ENCODE data around the gene SLC8A1. TPM values are rescaled to one million over a fixed set of nuclear protein-coding genes. Genes with fewer than 3 reads are reported as not detected.
A peak's percentile ranks its signal among the peaks of the same experiment; 100 is the strongest.

Gene SLC8A1
- total RNA-seq, 1 donor, result 82.9 TPM

GRCh38 chr2:40113272-40113968 is 338.5 kb downstream of the SLC8A1 start:
- Histone ChIP-seq H3K9me3 (ENCODE audit: low read depth, low read length) (no peaks in the 10 kb centered on the region), H3K4me2 (ENCODE audit: insufficient read depth, low read length) (no peak overlapping the region)
- no peak for TF ChIP-seq CTCF (IDR thresholded peaks at IDR 0.05; ENCODE audit: extremely low read depth, low read depth, low read length)

GRCh38 chr2:40109381-40109780 is 342.5 kb downstream of the SLC8A1 start:
- DNase-seq (ENCODE audit: insufficient read length, low spot score, missing footprints), result no peak
- H4K20me1 ChIP-seq (ENCODE audit: insufficient read depth, low read length), result no peaks in the 10 kb centered on the region
- no peaks in the 10 kb centered on the region for H3K9me3 ChIP-seq (ENCODE audit: low read depth, low read length)
- H3K36me3 ChIP-seq (ENCODE audit: insufficient read depth, low read length), result no peaks in the 10 kb centered on the region
- no peak overlapping the region for H3K4me3 ChIP-seq (ENCODE audit: insufficient read depth, low read length)
- TF ChIP-seq CTCF (IDR thresholded peaks at IDR 0.05; ENCODE audit: extremely low read depth, low read depth, low read length), result no peak
- no peaks in the 10 kb centered on the region for H3K79me2 ChIP-seq (ENCODE audit: insufficient read depth, low read length)
- H3K4me1 ChIP-seq (ENCODE audit: insufficient read depth, low read length), result peaks cover 28% of the 10 kb centered on the region
- no peak overlapping the region for H3K4me2 ChIP-seq (ENCODE audit: insufficient read depth, low read length)
- no peak overlapping the region for H2AFZ ChIP-seq (ENCODE audit: low read length)
- no peak overlapping the region for H3K27ac ChIP-seq (ENCODE audit: low read depth, low read length)
- no peaks in the 10 kb centered on the region for H3K27me3 ChIP-seq (ENCODE audit: insufficient read depth, low read length)

More at GRCh38 chr2:40113272-40113968, 338.5 kb downstream of the SLC8A1 start:
- no peak for DNase-seq (ENCODE audit: insufficient read length, low spot score, missing footprints)
- H3K27me3 ChIP-seq (ENCODE audit: insufficient read depth, low read length), result no peaks in the 10 kb centered on the region
- no peaks in the 10 kb centered on the region for H3K79me2 ChIP-seq (ENCODE audit: insufficient read depth, low read length)
- peaks cover 9% of the 10 kb centered on the region for H3K4me1 ChIP-seq (ENCODE audit: insufficient read depth, low read length)
- no peak overlapping the region for H3K27ac ChIP-seq (ENCODE audit: low read depth, low read length)
- peaks cover 4% of the 10 kb centered on the region for H3K36me3 ChIP-seq (ENCODE audit: insufficient read depth, low read length)
- no peak overlapping the region for H3K4me3 ChIP-seq (ENCODE audit: insufficient read depth, low read length)
- no peaks in the 10 kb centered on the region for H4K20me1 ChIP-seq (ENCODE audit: insufficient read depth, low read length)
- H2AFZ ChIP-seq (ENCODE audit: low read length), result peak overlapping the region; percentile 10

GRCh38 chr2:40108851-40109250 is 343.0 kb downstream of the SLC8A1 start:
- Histone ChIP-seq H3K9me3 (ENCODE audit: low read depth, low read length) (no peaks in the 10 kb centered on the region), H2AFZ (ENCODE audit: low read length) (no peak overlapping the region), H3K36me3 (ENCODE audit: insufficient read depth, low read length) (no peaks in the 10 kb centered on the region), H3K4me1 (ENCODE audit: insufficient read depth, low read length) (peaks cover 30% of the 10 kb centered on the region), H3K4me2 (ENCODE audit: insufficient read depth, low read length) (no peak overlapping the region), H3K27ac (ENCODE audit: low read depth, low read length) (no peak overlapping the region), H3K27me3 (ENCODE audit: insufficient read depth, low read length) (no peaks in the 10 kb centered on the region), H3K79me2 (ENCODE audit: insufficient read depth, low read length) (no peaks in the 10 kb centered on the region), H4K20me1 (ENCODE audit: insufficient read depth, low read length) (no peaks in the 10 kb centered on the region), H3K4me3 (ENCODE audit: insufficient read depth, low read length) (no peak overlapping the region)
- no peak for TF ChIP-seq CTCF (IDR thresholded peaks at IDR 0.05; ENCODE audit: extremely low read depth, low read depth, low read length)
- DNase-seq (ENCODE audit: insufficient read length, low spot score, missing footprints), result no peak

GRCh38 chr2:40106061-40106460 is 345.8 kb downstream of the SLC8A1 start:
- no peaks in the 10 kb centered on the region for H4K20me1 ChIP-seq (ENCODE audit: insufficient read depth, low read length)
- H3K4me3 ChIP-seq (ENCODE audit: insufficient read depth, low read length), result no peak overlapping the region
- no peaks in the 10 kb centered on the region for H3K9me3 ChIP-seq (ENCODE audit: low read depth, low read length)
- H3K79me2 ChIP-seq (ENCODE audit: insufficient read depth, low read length), result no peaks in the 10 kb centered on the region
- no peak for DNase-seq (ENCODE audit: insufficient read length, low spot score, missing footprints)
- H2AFZ ChIP-seq (ENCODE audit: low read length), result no peak overlapping the region
- H3K27me3 ChIP-seq (ENCODE audit: insufficient read depth, low read length), result no peaks in the 10 kb centered on the region
- no peaks in the 10 kb centered on the region for H3K36me3 ChIP-seq (ENCODE audit: insufficient read depth, low read length)
- peak overlapping the region; percentile 32 for H3K4me2 ChIP-seq (ENCODE audit: insufficient read depth, low read length)
- H3K27ac ChIP-seq (ENCODE audit: low read depth, low read length), result peak overlapping the region; percentile 96
- peaks cover 48% of the 10 kb centered on the region for H3K4me1 ChIP-seq (ENCODE audit: insufficient read depth, low read length)
- TF ChIP-seq CTCF (IDR thresholded peaks at IDR 0.05; ENCODE audit: extremely low read depth, low read depth, low read length), result no peak

Measured in osteoblast (primary cell).